ENCODE results near the gene DDX3X.
"Not testable (repeated sequence)": the region's sequence is repeated elsewhere in the genome, so short reads cannot be mapped to it uniquely, and the experiment has no call there.

The DDX3X gene

DNA sequence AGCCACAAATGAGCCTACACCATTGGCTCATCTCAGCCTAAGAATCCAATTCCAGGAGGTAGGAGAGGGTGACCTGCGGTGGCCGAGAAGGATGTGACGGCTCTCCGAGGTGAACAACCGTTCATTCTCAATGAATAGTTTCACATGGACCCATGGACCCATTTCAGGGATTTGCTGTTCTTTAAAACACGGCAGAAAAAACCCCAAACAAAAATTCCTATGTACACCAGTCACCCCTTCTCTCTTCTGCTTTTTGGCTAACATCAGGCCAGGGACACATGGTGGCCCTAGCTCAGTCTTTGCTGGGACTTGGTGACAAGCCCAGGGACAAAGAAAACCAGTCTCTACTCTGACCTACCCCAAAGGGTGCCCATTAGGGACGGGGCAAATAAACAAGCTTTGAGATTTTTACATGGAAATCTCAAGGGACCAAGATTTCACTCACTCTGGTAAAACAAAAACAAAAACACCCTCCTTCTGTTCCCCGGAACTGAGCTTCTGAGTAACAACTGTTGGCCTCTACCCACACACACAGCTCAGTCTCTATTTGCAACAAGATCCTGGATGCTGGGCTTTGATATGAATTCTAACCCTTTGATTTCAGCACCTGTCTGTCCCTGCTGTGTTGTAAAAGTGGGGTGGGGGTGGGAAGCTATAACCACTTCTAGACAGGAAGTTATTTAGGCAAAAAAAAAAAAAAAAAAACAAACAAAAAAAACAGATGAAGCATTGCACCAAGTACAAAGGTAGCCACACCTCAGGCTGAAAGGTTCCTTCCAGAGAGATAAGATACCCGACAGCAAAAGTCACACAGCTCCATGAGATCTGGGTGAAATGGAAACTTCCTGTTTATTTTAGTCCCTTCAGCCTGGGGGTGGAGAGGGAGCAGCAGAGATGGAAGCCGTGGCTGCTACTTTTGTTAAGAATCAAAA lies 49.0 kb downstream of the DDX3X start:
- Histone ChIP-seq H3K9ac (ENCODE audit: low read depth, low read length) (no peak overlapping the region), H3K27me3 (ENCODE audit: control insufficient read depth, insufficient read depth, low read length) (no peaks in the 10 kb centered on the region), H3K9me3 (ENCODE audit: control insufficient read depth, insufficient read depth, low read length) (no peaks in the 10 kb centered on the region), H3K36me3 (ENCODE audit: control insufficient read depth, insufficient read depth, low read length) (no peaks in the 10 kb centered on the region), H3K4me1 (ENCODE audit: control insufficient read depth, insufficient read depth, low read length) (peaks cover 13% of the 10 kb centered on the region), H3K4me3 (ENCODE audit: low read depth, low read length) (no peak overlapping the region)

GRCh38 chrX:41384051-41384705 lies 50.2 kb downstream of the DDX3X start:
- H3K4me3 ChIP-seq (ENCODE audit: low read depth, low read length): no peak overlapping the region
- H3K36me3 ChIP-seq (ENCODE audit: control insufficient read depth, insufficient read depth, low read length): no peaks in the 10 kb centered on the region
- no peak overlapping the region for H3K9ac ChIP-seq (ENCODE audit: low read depth, low read length)
- no peaks in the 10 kb centered on the region for H3K27me3 ChIP-seq (ENCODE audit: control insufficient read depth, insufficient read depth, low read length)
- H3K4me1 ChIP-seq (ENCODE audit: control insufficient read depth, insufficient read depth, low read length): peaks cover 13% of the 10 kb centered on the region
- H3K9me3 ChIP-seq (ENCODE audit: control insufficient read depth, insufficient read depth, low read length): no peaks in the 10 kb centered on the region

GRCh38 chrX:41386222-41386990 lies 52.4 kb downstream of the DDX3X start:
- Histone ChIP-seq H3K4me3 (ENCODE audit: low read depth, low read length) (no peak overlapping the region), H3K9ac (ENCODE audit: low read depth, low read length) (no peak overlapping the region), H3K9me3 (ENCODE audit: control insufficient read depth, insufficient read depth, low read length) (no peaks in the 10 kb centered on the region), H3K4me1 (ENCODE audit: control insufficient read depth, insufficient read depth, low read length) (peaks cover 13% of the 10 kb centered on the region), H3K27me3 (ENCODE audit: control insufficient read depth, insufficient read depth, low read length) (no peaks in the 10 kb centered on the region), H3K36me3 (ENCODE audit: control insufficient read depth, insufficient read depth, low read length) (no peaks in the 10 kb centered on the region)

- H3K9me3 ChIP-seq (ENCODE audit: control insufficient read depth, insufficient read depth, low read length): no peaks in the 10 kb centered on the region
- no peak overlapping the region for H3K4me3 ChIP-seq (ENCODE audit: low read depth, low read length)
- H3K9ac ChIP-seq (ENCODE audit: low read depth, low read length): no peak overlapping the region
- H3K36me3 ChIP-seq (ENCODE audit: control insufficient read depth, insufficient read depth, low read length): no peaks in the 10 kb centered on the region
- H3K27me3 ChIP-seq (ENCODE audit: control insufficient read depth, insufficient read depth, low read length): no peaks in the 10 kb centered on the region
- peaks cover 8% of the 10 kb centered on the region for H3K4me1 ChIP-seq (ENCODE audit: control insufficient read depth, insufficient read depth, low read length)
These were observed 54.6 kb downstream of the DDX3X start for GRCh38 chrX:41388543-41388942.

DNA sequence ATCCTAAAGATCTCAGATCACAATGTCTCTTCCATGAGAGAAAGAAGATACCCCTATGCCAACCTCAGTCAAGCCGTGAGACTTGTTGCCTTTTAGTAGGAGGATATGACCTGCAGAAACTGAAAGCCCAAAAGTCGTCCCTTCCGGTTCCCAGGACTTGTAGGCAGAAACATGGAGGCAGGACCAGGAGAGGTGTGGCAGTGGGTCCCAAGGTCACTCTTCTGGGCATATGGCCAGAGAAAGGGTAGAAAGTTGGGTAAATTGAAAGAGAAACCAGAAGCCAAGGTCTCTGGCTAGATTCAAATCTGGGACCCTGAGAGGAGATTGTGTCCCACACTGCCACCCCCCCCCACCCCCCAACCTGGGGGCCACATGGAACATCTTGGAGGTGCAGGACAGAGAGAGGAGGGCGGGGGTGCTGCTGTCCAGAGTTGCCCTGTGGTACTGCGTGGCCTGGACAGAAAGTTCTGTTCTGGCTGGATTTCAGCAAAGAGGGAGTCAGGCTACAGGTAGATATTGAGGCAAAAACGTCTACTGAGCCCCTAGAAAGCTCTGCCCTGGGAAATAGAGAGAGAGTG lies 55.4 kb downstream of the DDX3X start:
- Histone ChIP-seq H3K4me1 (ENCODE audit: control insufficient read depth, insufficient read depth, low read length) (peaks cover 8% of the 10 kb centered on the region), H3K4me3 (ENCODE audit: low read depth, low read length) (no peak overlapping the region), H3K36me3 (ENCODE audit: control insufficient read depth, insufficient read depth, low read length) (no peaks in the 10 kb centered on the region), H3K9ac (ENCODE audit: low read depth, low read length) (no peak overlapping the region), H3K9me3 (ENCODE audit: control insufficient read depth, insufficient read depth, low read length) (no peaks in the 10 kb centered on the region), H3K27me3 (ENCODE audit: control insufficient read depth, insufficient read depth, low read length) (no peaks in the 10 kb centered on the region)

DNA sequence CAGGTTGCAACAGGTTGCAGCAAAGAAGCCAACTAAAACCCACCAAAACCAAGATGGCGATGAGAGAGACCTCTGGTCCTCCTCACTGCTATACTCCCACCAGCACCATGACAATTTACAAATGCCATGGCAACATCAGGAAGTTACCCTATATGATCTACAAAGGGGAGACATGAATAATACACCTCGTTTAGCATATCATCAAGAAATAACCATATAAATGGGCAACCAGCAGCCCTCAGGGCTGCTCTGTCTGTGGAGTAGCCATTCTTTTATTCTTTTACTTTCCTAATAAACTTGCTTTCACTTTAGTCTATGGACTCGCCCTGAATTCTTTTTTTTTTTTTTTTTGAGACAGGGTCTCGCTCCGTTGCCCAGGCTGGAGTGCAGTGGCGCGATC lies 56.6 kb downstream of the DDX3X start:
- not testable (repeated sequence) for H3K27me3 ChIP-seq (ENCODE audit: control insufficient read depth, insufficient read depth, low read length)

GRCh38 chrX:41391606-41392005 lies 57.6 kb downstream of the DDX3X start:
- no peaks in the 10 kb centered on the region for H3K9me3 ChIP-seq (ENCODE audit: control insufficient read depth, insufficient read depth, low read length)
- H3K4me1 ChIP-seq (ENCODE audit: control insufficient read depth, insufficient read depth, low read length): peaks cover 4% of the 10 kb centered on the region
- H3K9ac ChIP-seq (ENCODE audit: low read depth, low read length): no peak overlapping the region
- H3K4me3 ChIP-seq (ENCODE audit: low read depth, low read length): no peak overlapping the region
- no peaks in the 10 kb centered on the region for H3K27me3 ChIP-seq (ENCODE audit: control insufficient read depth, insufficient read depth, low read length)
- H3K36me3 ChIP-seq (ENCODE audit: control insufficient read depth, insufficient read depth, low read length): no peaks in the 10 kb centered on the region

More for the DNA sequence above, 56.6 kb downstream of the DDX3X start:
- H3K4me3 ChIP-seq (ENCODE audit: low read depth, low read length); H3K4me1 ChIP-seq (ENCODE audit: control insufficient read depth, insufficient read depth, low read length); H3K36me3 ChIP-seq (ENCODE audit: control insufficient read depth, insufficient read depth, low read length); H3K9me3 ChIP-seq (ENCODE audit: control insufficient read depth, insufficient read depth, low read length); H3K9ac ChIP-seq (ENCODE audit: low read depth, low read length): not testable (repeated sequence)

DNA sequence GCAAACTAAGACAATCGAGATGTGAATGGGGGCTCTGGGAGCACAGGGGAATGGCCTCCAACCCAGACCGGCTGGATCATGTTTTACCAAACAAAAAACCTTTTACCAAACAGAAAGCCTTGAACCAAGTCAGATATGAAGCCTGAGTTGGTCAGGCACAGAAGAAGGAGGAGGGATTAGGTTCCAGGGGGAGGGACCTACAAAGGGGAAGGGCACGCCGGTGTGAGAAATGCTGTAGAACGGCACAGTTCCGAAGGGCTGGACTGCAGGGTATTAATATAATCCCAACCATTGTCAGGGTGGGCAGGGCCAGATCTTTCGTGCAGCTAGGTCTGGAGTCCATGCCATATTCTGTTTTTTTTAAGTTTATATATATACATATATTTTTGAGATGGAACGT lies 60.3 kb downstream of the DDX3X start:
- H3K27me3 ChIP-seq (ENCODE audit: control insufficient read depth, insufficient read depth, low read length): no peaks in the 10 kb centered on the region
- no peak overlapping the region for H3K4me3 ChIP-seq (ENCODE audit: low read depth, low read length)
- no peaks in the 10 kb centered on the region for H3K9me3 ChIP-seq (ENCODE audit: control insufficient read depth, insufficient read depth, low read length)
- H3K4me1 ChIP-seq (ENCODE audit: control insufficient read depth, insufficient read depth, low read length): no peaks in the 10 kb centered on the region
- H3K36me3 ChIP-seq (ENCODE audit: control insufficient read depth, insufficient read depth, low read length): no peaks in the 10 kb centered on the region
- H3K9ac ChIP-seq (ENCODE audit: low read depth, low read length): no peak overlapping the region

GRCh38 chrX:41397219-41397618 lies 63.3 kb downstream of the DDX3X start:
- no peaks in the 10 kb centered on the region for H3K4me1 ChIP-seq (ENCODE audit: control insufficient read depth, insufficient read depth, low read length)
- H3K36me3 ChIP-seq (ENCODE audit: control insufficient read depth, insufficient read depth, low read length): no peaks in the 10 kb centered on the region
- H3K4me3 ChIP-seq (ENCODE audit: low read depth, low read length): no peak overlapping the region
- H3K9ac ChIP-seq (ENCODE audit: low read depth, low read length): no peak overlapping the region
- H3K27me3 ChIP-seq (ENCODE audit: control insufficient read depth, insufficient read depth, low read length): no peaks in the 10 kb centered on the region
- no peaks in the 10 kb centered on the region for H3K9me3 ChIP-seq (ENCODE audit: control insufficient read depth, insufficient read depth, low read length)

GRCh38 chrX:41397768-41398167 lies 63.8 kb downstream of the DDX3X start:
- Histone ChIP-seq H3K9me3 (ENCODE audit: control insufficient read depth, insufficient read depth, low read length) (no peaks in the 10 kb centered on the region), H3K4me3 (ENCODE audit: low read depth, low read length) (no peak overlapping the region), H3K36me3 (ENCODE audit: control insufficient read depth, insufficient read depth, low read length) (no peaks in the 10 kb centered on the region)

DNA sequence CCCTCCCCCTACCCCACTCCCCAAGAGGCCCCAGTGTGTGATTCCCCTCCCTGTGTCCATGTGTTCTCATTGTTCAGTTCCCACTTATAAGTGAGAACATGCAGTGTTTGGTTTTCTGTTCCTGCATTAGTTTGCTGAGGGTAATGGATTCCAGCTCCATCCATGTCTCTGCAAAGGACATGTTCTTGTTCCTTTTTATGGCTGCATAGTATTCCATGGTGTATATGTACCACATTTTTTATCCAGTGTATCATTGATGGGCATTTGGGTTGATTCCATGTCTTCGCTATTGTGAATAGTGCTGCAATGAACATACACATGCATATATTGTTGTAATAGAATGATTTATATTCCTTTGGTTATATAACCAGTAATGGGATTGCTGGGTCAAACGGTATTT lies 68.6 kb downstream of the DDX3X start:
- H3K9ac ChIP-seq (ENCODE audit: low read depth, low read length); H3K9me3 ChIP-seq (ENCODE audit: control insufficient read depth, insufficient read depth, low read length); H3K4me1 ChIP-seq (ENCODE audit: control insufficient read depth, insufficient read depth, low read length); H3K36me3 ChIP-seq (ENCODE audit: control insufficient read depth, insufficient read depth, low read length); H3K4me3 ChIP-seq (ENCODE audit: low read depth, low read length); H3K27me3 ChIP-seq (ENCODE audit: control insufficient read depth, insufficient read depth, low read length): not testable (repeated sequence)

More at GRCh38 chrX:41397768-41398167, 63.8 kb downstream of the DDX3X start:
- no peak overlapping the region for H3K9ac ChIP-seq (ENCODE audit: low read depth, low read length)
- no peaks in the 10 kb centered on the region for H3K4me1 ChIP-seq (ENCODE audit: control insufficient read depth, insufficient read depth, low read length)
- H3K27me3 ChIP-seq (ENCODE audit: control insufficient read depth, insufficient read depth, low read length): no peaks in the 10 kb centered on the region

All from iPS-15b (cell line).